SH-SY5Y (cell line): ENCODE results near the gene MAP1LC3B2.

Experiments
- GATA2 ChIP-seq: IDR thresholded peaks from 2 replicates; pipeline ENCODE4 v1.6.1; 2011; ENCODE audit warnings: mild to moderate bottlenecking, low read depth, low read length
- GATA3 ChIP-seq: IDR thresholded peaks from 2 replicates; pipeline ENCODE4 v1.6.1; 2011; ENCODE audit warnings: low read depth, mild to moderate bottlenecking, low read length, moderate library complexity

DNA sequence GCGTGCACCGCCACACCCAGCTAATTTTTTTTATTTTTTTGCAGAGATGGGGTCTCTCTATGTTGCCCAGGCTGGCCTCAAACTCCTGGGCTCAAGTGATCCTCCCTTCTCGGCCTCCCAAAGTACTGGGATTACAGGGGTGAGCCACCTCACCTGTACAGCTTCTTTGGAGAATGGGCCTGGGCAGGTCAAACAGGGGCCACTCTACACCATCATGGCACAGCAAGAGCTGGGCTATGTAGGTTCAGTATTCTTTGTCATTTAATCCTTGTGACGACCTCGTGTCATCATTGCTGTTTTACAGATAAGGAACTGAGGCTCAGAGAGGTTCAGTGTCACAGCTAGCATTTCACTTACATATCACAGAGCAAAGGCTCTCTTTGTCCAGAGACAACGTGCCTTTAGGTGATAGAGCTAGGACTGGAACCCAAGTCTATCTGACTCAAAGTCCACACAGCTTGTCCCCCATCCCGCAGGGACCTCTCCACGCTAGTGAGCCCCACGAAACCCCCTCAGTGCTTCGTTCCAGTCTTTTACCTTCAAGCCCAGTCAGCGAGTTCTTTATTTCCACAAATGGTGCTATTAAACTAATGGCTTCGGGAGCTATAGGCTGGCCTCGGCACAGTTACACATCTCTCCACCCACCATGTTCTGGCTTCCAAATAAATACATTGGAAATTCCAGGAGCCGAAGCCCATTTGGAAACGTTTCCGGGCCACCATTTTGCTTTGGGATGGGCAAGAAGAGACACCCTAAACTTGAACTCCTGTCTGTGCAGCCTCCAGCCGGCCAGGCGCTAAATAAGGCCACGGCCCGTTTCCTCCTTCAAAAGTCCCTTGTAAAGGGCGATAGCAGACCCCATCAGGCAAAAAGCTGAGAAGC lies 660 bp upstream of the MAP1LC3B2 start:
- no peak for TF ChIP-seq GATA2
- no peak for TF ChIP-seq GATA3
